ENCODE results near the gene NPLOC4. TPM values are rescaled to one million over a fixed set of nuclear protein-coding genes. Genes with fewer than 3 reads are reported as not detected.

NPLOC4 gene
- total and polyA plus RNA-seq, 2 of the 8 experiments (the other 6 are each of a cell fraction or from before 2014, with no cell fraction given): 70.7 to 92.7 TPM

- TF ChIP-seq TEAD4 (IDR thresholded peaks at IDR 0.05; ENCODE audit: low read depth, low read length): no peak
- no peak for TF ChIP-seq YY1 (IDR thresholded peaks at IDR 0.05; ENCODE audit: low read depth, low read length)
- no peak for TF ChIP-seq CEBPB (IDR thresholded peaks at IDR 0.05; ENCODE audit: low read depth, low read length)
- TF ChIP-seq RBBP5 (IDR thresholded peaks at IDR 0.05; ENCODE audit: borderline replicate concordance, low read depth, low read length): no peak
- no peak for TF ChIP-seq BACH1 (IDR thresholded peaks at IDR 0.05; ENCODE audit: low read length)
- TF ChIP-seq ASH2L (IDR thresholded peaks at IDR 0.05; ENCODE audit: low read length): no peak
Observed at GRCh38 chr17:81568416-81568815, 68.5 kb downstream of the NPLOC4 start (continued).

Data from H1 (cell line).